HG03103 (cell line): ENCODE results near the gene HIVEP2.

Experiments
- ATAC-seq: cut with Tn5 transposase; IDR thresholded peaks from one replicate; pipeline ENCODE4 v1.9.1; 2021; ENCODE audit warnings: low read depth; ENCODE audit not compliant: unreplicated experiment

Gene HIVEP2

GRCh38 chr6:142926177-142926493 lies 18.8 kb downstream of the HIVEP2 start:
- no peak for ATAC-seq

GRCh38 chr6:142925575-142926110 lies 19.3 kb downstream of the HIVEP2 start:
- no peak for ATAC-seq

- ATAC-seq = no peak
Measured at GRCh38 chr6:142918339-142919042, 26.5 kb downstream of the HIVEP2 start.

- ATAC-seq = no peak
Measured at GRCh38 chr6:142916881-142917280, 28.1 kb downstream of the HIVEP2 start.

GRCh38 chr6:142914937-142915697 lies 29.9 kb downstream of the HIVEP2 start:
- ATAC-seq = no peak

GRCh38 chr6:142914369-142914768 lies 30.6 kb downstream of the HIVEP2 start:
- no peak for ATAC-seq

GRCh38 chr6:142913511-142914047 lies 31.4 kb downstream of the HIVEP2 start:
- peak; percentile 93 for ATAC-seq

GRCh38 chr6:142913036-142913510 lies 31.9 kb downstream of the HIVEP2 start:
- ATAC-seq = peak; percentile 62

- ATAC-seq = no peak
Measured at GRCh38 chr6:142912125-142912524, 32.9 kb downstream of the HIVEP2 start.

- no peak for ATAC-seq
Measured at GRCh38 chr6:142911430-142911829, 33.5 kb downstream of the HIVEP2 start.

- ATAC-seq = no peak
Measured at GRCh38 chr6:142909686-142910085, 35.3 kb downstream of the HIVEP2 start.

- no peak for ATAC-seq
Measured at GRCh38 chr6:142908235-142908634, 36.7 kb downstream of the HIVEP2 start.

GRCh38 chr6:142907544-142907943 lies 37.4 kb downstream of the HIVEP2 start:
- no peak for ATAC-seq

GRCh38 chr6:142906945-142907470 lies 38.0 kb downstream of the HIVEP2 start:
- ATAC-seq = peak; percentile 47

GRCh38 chr6:142903812-142904211 lies 41.2 kb downstream of the HIVEP2 start:
- no peak for ATAC-seq

GRCh38 chr6:142902636-142903053 lies 42.3 kb downstream of the HIVEP2 start:
- peak; percentile 69 for ATAC-seq

- ATAC-seq = no peak
Measured at GRCh38 chr6:142901611-142902010, 43.4 kb downstream of the HIVEP2 start.

GRCh38 chr6:142900227-142900971 lies 44.6 kb downstream of the HIVEP2 start:
- no peak for ATAC-seq

GRCh38 chr6:142898927-142899895 lies 45.8 kb downstream of the HIVEP2 start:
- ATAC-seq = no peak
